ENCODE data around the gene FGF1. TPM values are rescaled to one million over a fixed set of nuclear protein-coding genes. Genes with fewer than 3 reads are reported as not detected.

FGF1 gene
- total and polyA plus RNA-seq, 3 donors from 2014 or later: 1.9 to 4.4 (median 2.2) TPM

DNA sequence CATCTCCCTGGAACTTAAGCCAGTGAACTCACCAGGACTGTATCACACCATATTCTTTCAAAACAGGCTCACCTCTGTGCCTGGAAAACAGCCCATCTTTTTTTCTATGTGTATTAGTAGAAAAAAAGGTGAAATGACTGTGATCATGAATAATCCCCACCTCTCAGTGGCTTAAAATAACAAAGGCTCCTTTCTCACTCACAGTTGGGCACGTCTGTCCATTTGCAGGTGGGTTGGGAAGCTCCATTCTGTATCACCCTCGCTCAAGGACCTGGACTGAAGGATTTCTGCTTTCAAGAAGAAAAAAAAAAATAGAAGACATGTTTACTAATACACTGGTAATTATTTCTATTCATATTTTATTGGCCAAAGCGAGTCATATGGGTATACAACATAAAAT lies 17.3 kb upstream of the FGF1 start:
- 74 to 89% methylated on average over 3 of the region's 3 CpGs for WGBS, 2 donors
- no peak for DNase-seq
- Histone ChIP-seq H3K36me3 (ENCODE audit: low read depth, missing control alignments) (no peaks in the 10 kb centered on the region), H3K9me3 (no peaks in the 10 kb centered on the region), H3K4me1 (peaks cover 6% of the 10 kb centered on the region), H3K4me3 (no peak overlapping the region), H3K27ac (no peak overlapping the region), H3K27me3 (no peaks in the 10 kb centered on the region)
- intact Hi-C loops (cut with DNase I; ENCODE audit: low total_unique reads): loop anchor here (10.0 kb wide), 1 partner anchor 88 kb away; no protein-coding TSS in a partner anchor
- no peak for TF ChIP-seq POLR2A (IDR thresholded peaks at IDR 0.05)
- TF ChIP-seq, protein P1, sequence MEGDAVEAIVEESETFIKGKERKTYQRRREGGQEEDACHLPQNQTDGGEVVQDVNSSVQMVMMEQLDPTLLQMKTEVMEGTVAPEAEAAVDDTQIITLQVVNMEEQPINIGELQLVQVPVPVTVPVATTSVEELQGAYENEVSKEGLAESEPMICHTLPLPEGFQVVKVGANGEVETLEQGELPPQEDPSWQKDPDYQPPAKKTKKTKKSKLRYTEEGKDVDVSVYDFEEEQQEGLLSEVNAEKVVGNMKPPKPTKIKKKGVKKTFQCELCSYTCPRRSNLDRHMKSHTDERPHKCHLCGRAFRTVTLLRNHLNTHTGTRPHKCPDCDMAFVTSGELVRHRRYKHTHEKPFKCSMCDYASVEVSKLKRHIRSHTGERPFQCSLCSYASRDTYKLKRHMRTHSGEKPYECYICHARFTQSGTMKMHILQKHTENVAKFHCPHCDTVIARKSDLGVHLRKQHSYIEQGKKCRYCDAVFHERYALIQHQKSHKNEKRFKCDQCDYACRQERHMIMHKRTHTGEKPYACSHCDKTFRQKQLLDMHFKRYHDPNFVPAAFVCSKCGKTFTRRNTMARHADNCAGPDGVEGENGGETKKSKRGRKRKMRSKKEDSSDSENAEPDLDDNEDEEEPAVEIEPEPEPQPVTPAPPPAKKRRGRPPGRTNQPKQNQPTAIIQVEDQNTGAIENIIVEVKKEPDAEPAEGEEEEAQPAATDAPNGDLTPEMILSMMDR (IDR thresholded peaks at IDR 0.05): no peak

DNA sequence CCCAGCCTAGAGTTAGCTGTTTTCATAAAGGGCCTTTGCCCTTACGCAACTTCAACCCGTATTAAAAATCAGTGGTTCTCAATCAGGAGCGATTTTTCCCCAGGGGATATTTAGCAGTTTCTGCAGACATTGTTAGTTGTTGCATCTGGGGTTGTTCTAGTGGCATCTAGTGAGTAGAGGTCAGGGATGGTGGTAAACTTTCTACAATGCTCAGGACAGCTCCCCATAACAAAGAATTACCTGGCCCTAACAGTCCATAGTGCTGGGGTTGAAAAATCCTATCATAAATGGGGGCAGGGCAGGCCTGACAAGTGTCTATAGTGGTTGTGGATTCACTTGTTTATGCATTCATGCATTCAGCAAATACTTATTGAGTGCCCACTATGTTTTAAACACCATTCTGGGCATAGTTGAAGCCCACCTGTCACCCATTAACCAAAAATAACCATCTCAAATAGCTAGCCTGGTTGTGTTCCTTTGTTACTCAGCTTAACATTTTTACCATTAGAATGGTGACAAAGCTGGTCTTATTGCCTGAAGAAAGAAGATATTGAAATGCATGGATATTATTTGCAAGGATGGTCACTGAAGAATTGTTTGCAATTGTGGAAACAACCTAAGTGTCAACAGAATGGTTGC lies 15.9 kb upstream of the FGF1 start:
- H3K4me1 ChIP-seq: peaks cover 17% of the 10 kb centered on the region
- no peaks in the 10 kb centered on the region for H3K36me3 ChIP-seq (ENCODE audit: low read depth, missing control alignments)
- no peak overlapping the region for H3K27ac ChIP-seq
- TF ChIP-seq, protein P1 (IDR thresholded peaks at IDR 0.05): no peak
- no peak for TF ChIP-seq POLR2A (IDR thresholded peaks at IDR 0.05)
- 83 to 88% methylated on average over 3 of the region's 3 CpGs for WGBS, 2 donors
- no peak overlapping the region for H3K4me3 ChIP-seq
- no peak for DNase-seq
- H3K9me3 ChIP-seq: no peaks in the 10 kb centered on the region
- H3K27me3 ChIP-seq: no peaks in the 10 kb centered on the region
- intact Hi-C loops (cut with DNase I; ENCODE audit: low total_unique reads): loop anchor here (10.0 kb wide), 1 partner anchor 87 kb away; no protein-coding TSS in a partner anchor

DNA sequence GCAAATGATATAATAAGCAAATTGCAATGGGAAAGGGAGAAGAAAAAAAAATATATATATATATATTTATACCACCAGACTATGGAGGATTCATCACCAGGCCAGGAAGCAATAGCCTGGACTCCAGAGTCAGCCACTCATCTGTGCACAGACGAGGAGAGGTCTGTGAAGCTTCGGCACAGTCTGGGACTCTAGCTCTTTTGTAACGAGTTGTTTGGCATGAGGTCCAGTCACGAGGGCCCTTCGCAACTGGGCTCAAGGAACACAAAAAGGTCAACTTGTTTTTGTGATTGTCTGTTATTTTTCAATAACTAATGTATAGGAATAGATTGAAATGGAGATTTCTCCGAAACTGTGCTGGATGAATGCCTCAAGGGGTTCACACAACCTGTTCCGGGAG lies 14.7 kb upstream of the FGF1 start:
- intact Hi-C loops (cut with DNase I; ENCODE audit: low total_unique reads): loop anchor here (10.0 kb wide), 1 partner anchor 86 kb away; no protein-coding TSS in a partner anchor
- H3K4me3 ChIP-seq: no peak overlapping the region
- peaks cover 17% of the 10 kb centered on the region for H3K4me1 ChIP-seq
- no peaks in the 10 kb centered on the region for H3K27me3 ChIP-seq
- DNase-seq: no peak
- TF ChIP-seq POLR2A (IDR thresholded peaks at IDR 0.05): no peak
- TF ChIP-seq, protein P1 (IDR thresholded peaks at IDR 0.05): no peak
- no peaks in the 10 kb centered on the region for H3K36me3 ChIP-seq (ENCODE audit: low read depth, missing control alignments)
- H3K9me3 ChIP-seq: no peaks in the 10 kb centered on the region
- H3K27ac ChIP-seq: no peak overlapping the region
- 88 to 93% methylated on average over 7 of the region's 7 CpGs for WGBS, 2 donors

DNA sequence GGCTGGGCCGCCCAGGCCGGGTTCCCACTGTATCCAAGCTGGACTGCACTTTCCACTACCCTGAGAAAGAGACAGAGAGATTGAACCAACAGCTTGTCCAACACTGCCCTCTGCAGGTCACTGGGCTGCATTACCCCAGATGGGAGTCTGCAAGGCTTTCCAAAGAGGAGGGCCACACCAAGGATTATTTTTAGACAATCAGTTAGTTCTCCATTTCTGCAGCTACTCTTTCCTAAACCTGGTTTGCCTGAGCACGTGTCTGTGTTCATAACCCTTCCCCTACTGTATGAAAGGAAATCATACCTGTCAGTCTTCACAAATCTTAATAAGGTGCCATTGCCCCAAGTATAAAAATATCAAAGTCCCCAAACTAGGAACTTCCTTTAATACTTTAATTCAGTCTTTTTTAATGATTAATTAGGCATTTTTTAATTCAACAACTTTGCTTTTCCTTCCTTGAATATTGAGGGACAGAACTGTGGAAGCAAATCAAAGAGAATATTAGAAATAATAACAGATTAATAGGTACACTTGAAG lies 13.4 kb upstream of the FGF1 start:
- intact Hi-C loops (cut with DNase I; ENCODE audit: low total_unique reads): no loop called here
- H3K36me3 ChIP-seq (ENCODE audit: low read depth, missing control alignments): no peaks in the 10 kb centered on the region
- H3K9me3 ChIP-seq: no peaks in the 10 kb centered on the region
- no peak overlapping the region for H3K4me3 ChIP-seq
- 2 to 9% methylated on average over 3 of the region's 3 CpGs for WGBS, 2 donors
- no peak overlapping the region for H3K27ac ChIP-seq
- H3K4me1 ChIP-seq: peaks cover 17% of the 10 kb centered on the region
- no peaks in the 10 kb centered on the region for H3K27me3 ChIP-seq
- peak; percentile 92 for DNase-seq
- TF ChIP-seq, protein P1 (IDR thresholded peaks at IDR 0.05): peak; percentile 92 to 97 (median 94)
- TF ChIP-seq POLR2A (IDR thresholded peaks at IDR 0.05): no peak
